DMS53 (cell line): ENCODE measurements around the gene SELENOM.

Experiments
- DNase-seq: peaks from one replicate; lab custom pipeline; 2025; lab: John Stamatoyannopoulos, UW

The SELENOM gene, protein sequence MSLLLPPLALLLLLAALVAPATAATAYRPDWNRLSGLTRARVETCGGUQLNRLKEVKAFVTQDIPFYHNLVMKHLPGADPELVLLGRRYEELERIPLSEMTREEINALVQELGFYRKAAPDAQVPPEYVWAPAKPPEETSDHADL

DNA sequence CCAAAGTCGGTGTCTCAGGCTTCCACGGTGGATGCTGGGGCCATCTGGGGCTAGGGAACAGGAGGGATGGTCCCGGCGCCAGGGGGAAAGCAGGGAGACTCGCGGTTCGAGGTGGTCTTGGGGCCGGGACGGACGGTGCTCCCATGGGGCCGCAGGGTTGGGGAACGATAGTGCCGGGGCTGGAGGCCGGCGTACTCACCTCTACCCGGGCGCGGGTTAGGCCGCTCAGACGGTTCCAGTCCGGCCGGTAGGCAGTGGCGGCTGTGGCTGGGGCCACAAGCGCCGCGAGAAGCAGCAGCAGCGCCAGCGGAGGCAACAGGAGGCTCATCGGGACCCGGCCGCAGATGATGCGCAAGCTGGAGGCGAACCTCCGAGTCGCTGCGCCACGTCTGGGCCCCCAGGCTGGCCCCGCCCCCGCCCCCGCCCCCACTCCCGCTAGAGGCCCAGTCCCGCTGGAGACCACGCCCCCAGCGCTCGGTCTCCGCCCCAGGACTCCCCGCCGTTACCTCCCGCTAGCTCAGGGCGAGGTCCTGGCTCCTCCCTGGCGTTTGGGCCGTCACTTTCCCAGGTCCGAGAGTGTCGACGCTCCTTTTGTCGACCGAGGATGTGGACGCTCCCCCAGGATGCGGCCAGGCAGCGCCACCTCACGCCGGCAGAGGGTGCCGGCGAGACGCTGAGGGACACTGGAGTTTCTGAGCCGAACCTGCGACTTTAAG lies at the start of gene SELENOM:
SELENOM (minus strand) TSS at position 391 of the 716 bp plus-strand sequence; CDS start at position 328, 63 bp downstream.
- peak; percentile 94 for DNase-seq

DNA sequence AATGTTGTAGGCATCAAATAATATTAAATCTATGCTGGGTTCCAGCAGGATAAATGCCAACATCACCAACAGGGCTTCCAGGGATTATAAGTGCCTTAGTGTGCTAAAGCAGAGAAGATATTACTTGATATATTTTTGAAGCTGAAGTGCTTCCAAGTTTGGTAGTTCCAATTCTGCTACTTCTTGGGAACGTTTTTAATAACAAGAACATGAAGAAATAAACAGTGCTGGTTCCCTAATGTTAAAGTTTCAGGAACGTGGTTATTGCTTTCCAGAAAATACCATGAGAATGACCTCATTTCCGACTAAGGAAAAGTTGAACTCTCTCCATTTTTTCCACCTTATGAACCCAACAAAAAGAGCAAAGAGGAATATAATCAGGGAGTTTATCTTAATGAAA lies 48.1 kb upstream of the SELENOM start:
- no peak for DNase-seq

DNA sequence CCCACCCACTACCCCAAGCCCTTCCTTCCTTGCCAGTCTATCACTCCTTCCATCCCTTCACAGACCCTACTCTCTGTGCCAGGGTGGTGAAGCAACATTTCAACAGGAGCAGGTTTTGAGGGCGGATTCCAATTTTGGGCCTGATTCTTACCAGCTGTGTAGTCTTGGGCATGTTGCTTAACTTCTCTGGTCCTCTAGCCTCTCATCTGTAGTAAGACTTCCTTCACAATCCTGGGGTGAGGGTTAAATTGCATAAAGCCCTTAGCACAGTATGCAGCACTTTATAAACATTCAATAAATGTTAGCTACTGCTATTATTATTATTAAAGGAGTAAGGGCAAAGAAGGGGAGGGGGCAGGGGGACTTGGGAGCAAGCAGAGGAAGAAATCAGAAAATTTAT lies 47.6 kb upstream of the SELENOM start:
- no peak for DNase-seq

DNA sequence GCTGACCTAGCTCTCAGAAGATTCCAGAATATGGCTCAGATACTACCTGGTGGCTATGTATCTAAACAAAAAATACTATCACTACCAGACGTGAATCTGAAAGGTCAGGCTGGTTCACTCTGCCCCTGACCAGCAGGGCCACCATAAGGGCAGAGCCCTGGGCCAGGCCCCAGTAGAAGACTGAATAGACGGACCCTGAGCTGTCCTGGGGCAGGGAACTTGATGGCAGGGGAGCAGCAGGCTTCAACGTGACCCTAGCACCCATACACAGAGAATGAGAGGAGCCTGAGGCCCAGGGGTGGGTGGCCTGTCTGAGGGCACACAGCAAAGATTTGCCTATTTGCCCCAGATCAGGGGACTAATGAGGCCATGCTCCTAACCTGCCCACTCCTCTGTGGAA lies 46.0 kb upstream of the SELENOM start:
- no peak for DNase-seq

DNA sequence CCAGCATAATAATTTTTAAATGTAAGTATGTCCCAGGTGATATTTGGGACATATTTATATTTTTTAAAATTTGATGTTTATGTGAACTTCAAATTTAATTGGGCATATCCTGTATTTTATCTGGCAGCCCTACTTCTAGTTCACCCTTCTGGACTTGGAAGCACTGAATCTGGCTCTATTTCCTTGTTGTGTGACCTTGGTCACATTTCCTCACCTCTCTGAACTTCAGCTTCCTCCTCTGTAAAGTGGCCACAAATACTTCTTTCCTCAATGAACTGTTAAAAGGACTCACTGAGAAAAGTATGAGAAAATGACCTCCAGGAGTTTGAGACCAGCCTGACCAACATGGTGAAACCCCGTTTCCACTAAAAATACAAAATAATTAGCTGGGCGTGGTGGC lies 44.5 kb upstream of the SELENOM start:
- no peak for DNase-seq

DNA sequence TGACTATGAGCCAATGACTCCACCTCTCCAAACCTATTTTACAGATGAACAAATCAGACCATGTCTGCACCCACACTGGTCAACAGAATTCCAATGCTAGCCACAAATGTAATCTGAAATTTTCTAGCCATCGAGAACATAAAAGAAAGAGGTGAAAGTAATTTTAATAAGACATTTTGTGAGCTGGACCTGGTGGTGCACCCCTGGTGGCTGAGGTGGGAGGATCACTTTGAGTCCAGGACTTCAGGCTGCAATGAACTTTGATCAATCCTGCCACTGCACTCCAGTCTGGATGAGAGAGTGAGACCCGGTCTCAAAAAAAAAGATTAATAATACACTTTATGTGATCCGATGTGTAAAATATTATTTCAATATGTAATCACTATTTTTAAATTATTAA lies 43.2 kb upstream of the SELENOM start:
- peak; percentile 3 for DNase-seq

DNA sequence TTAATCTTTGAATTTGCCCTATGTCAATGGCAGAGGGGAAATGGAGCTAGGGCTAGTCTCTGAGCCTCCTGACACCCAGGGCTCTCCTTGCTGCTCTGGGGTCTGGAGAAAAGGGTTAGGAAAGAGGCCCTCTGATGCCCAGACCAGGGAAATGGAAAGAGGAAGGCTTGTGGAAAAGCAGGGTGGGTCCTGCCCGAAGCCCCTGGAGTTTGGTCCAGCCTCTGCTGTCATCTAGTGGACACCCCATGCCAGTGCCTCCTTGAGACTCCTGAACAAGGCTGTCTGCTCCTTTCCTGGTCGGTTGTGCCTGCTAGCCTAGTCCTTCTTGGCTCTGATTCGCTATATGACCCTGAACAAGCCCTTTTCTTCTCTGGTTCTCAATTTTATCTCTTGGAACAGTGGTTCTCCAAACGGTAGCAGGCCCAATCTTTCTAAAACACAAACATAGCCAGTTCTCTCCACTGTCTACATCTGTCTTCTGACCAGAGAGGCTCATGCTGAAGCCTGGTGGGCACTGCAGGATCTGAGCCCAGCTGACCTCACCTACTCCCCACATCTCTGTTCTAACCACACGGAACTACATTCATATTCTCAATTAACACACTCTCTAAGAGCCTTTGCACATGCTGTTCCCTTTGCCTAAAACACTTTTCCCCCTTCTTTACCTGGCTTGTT lies 41.7 kb upstream of the SELENOM start:
- peak; percentile 68 for DNase-seq

DNA sequence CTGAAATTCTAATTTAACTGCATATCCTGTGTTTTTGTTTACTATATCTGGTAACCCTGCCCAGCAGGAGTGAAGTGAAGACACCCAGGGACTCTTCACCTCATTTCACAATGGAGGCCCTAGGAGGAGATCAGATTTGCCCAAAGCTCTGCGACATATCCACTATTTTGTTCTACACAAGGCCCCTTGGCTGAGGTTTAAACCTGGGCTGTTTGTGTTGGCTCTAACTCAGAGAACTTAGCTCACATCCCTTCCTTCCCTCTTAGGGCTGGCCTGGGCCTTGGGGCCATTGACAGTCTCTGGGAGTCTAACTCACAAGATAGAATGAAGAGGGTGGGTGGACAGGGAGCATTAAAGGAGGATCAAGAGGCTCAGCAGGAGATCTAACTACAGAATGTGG lies 41.1 kb upstream of the SELENOM start:
- DNase-seq, result no peak

DNA sequence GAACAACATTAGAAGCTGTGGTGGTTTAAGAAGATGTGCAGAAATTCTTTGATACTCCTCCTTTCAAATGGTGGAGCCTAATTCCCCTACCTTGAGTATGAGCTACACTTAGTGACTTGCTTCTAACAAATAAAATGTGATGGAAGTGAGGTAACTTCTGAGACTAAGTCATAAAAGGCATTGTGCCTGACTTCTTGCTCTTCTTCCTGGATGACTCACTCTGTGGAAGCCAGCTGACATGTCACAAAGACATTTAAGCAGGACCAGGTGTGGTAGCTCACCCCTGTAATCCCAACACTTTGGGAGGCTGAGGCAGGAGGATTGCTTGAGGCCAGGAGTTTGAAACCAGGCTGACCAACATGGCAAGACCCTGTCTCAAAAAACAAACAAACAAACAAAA lies 36.9 kb upstream of the SELENOM start:
- peak; percentile 43 for DNase-seq

DNA sequence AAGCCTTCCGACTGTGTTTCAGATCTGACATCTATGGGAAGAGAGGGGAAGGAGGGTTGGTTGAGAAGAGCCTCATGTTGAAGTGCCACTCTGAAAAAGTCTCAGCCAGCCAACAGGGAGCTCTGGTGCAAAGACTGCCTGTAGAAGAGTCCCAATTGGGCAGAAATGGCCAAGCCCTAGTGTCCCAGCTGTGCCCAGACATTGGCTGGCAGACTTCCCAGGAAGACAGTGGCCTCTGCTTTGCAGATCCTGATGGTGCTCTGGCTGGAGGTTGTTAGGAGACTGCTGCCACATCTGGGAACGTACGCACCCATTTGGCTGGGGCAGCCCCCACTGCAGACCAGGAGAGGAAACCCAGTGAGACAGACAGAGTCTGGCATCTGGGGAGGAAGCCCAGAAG lies 36.2 kb upstream of the SELENOM start:
- no peak for DNase-seq

DNA sequence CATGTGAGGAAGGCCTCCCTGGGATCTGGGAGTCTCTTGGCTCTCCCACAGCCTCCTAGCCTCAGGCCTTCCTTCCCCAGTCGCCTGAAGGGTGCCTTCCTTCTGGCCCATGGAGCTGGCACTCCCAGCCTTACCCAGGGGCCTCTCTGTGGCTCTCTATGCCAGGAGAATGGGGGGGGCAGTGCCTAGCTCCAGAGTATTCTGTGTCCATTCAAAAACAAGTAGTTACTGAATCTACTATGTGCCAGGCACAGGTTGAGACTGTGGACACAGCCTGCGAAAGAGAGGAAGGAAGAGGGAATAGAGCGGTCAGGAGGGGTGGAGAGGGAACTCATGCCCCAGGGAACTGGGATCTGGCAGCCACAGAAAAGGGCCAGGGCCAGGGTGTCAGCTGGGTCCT lies 35.7 kb upstream of the SELENOM start:
- DNase-seq, result no peak

DNA sequence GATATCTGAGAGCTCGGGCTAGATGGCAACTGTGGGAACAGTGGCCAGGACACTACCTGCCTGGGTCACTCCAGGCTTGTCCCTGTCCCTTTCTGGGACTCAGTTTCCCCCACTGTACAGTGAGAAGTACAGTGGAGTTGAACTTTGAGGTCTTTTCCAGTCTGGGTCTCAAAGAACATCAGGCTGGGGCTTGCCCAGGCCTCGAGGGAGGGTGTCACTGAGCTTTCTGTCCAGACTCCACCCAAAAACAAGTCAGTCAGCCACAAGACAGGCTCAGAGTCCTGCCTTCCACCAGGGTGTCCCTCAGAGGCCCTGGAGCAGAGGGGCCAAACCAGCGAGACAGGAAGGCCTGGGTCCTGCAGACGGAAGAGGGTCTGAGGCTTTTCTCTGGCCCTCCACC lies 34.9 kb upstream of the SELENOM start:
- DNase-seq, result no peak

DNA sequence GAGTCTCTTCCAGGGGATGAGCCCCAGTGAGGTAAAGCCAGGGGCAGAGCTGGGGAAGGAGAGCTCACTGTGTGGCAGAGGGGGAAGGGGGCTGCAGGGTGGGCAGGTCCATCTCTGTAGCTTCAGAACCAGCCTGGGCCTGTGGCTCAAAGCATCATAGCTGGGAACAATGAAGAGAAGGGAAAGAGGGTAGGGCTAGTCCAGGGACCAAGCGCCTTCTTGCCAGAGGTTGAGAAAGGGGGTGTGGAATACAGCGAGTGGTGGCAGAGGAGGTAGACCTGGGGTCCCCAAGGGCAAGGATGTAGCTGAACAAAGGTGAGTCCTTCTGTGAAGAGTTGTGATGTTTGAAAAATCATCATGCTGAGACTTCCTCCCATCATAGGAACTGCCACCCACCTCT lies 34.2 kb upstream of the SELENOM start:
- DNase-seq, result no peak

DNA sequence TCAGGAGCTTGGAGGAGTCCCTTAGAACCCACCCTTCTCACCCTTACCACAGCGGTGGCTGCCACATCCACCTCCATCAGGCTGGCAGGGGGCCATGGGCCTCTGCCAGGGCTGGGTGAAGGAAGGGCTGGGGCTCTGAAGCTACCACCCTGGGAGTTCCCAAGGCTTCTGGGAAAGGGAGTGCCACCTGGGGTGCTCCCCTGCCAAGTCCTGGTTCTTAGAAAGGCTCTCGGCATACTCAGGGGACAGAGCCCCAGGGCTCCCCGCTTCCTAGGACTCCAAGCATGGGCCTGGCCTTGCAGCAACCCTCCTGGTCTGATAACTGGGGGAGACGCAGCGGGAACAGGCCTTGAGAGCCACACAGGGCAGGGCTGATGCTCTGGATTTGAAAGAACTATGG lies 33.4 kb upstream of the SELENOM start:
- DNase-seq, result no peak

DNA sequence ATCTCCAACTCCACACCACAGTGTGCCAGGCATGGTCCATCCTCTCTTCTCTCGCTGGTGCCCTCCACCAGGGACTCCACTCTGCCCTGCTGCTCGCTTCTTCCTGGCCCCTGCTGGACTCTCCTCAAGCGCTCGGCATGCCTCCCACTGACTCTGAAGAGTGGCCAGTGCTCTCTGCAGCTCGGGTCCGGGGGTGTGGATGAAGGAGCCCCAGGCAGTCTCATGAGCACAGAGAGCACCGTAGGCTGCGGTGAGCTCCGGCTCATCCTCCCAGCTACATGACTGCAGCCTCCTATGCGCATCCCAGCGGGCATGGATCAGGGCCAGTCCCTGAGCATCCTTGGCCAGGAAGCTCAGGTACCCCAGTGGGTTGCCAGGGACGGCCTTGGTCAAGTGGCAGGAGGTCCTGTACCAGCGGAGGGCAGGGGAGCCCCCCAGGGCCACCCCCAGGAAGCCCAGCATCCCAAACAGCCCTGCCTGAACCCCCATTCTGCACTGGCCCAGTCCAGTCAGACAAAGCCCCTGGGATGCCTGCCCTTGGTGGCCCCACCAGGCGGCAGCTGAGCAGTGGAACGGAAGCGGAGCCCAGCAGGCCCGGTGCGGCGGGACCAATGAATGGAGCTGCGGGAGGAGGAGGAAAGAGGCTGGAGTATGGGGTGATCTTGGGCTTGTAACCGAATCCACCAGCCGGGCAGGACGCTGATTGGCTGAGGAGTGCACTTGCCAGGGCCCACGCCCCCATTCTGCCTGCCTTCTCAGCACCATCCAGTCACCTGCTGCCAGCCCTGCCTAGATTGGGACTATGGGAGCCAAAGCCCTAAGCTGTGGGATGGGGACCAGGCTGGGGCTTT lies 32.7 kb upstream of the SELENOM start, which contains the start of gene PLA2G3:
PLA2G3 (minus strand) TSS at position 643 of the 851 bp plus-strand sequence; CDS start at position 489, 154 bp downstream.
- peak; percentile 47 for DNase-seq

DNA sequence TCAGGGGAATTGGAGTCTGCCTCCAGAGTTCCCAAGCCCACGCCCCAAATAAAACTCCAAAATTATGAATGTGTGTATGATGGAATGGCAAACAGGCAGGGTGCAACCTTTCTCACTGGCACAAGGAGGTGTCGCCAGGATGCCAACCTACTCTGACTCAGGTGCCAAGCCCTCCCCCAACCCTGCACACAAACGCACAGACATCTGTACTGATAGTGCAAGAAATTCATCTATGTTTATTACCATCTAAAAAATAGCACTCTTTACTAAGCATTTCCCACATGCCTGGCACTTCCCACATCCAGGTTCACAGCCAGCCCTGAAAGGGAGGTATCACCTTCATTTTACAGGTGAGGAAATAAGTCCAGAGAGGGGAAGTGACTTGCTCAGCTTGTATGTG lies 31.7 kb upstream of the SELENOM start:
- DNase-seq, result no peak

DNA sequence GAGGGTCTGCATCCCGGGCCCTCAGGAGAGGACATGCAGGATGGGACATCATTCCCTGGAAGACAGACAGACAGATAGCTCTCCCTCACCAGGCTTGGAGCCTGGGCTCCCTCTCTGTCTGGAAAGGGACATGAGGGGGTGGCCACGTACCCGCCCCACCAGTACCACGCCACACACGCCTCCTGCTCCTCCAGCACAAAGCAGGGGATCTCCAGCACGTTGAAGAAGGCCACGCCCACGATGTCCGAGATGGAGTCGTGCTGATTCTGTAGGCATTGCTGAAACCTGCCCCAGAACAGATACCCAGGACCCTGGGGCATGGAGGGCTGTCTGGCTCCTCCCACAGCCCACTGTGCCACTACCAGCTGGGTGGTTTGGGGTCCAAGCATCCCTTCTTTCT lies 30.8 kb upstream of the SELENOM start:
- DNase-seq, result no peak

DNA sequence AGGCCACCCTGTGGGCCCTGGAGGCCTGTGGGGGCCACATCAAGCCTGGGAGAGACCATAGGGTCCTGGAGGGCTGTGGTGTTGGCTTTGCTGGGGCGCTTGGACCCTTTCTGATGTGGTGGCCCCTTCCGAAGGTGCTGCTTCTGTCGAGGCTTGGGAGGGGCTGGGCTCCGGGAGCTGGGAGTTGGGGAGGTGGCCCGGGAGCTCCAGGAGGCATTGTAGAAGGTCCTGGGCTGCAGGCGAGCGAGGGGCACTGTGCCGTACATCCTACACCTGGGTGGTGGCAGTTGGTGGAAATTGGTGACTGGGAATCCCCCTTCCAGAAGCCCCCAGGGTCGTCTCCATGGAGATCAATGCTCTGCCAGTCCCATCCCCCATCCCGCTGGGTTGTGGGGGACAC lies 30.4 kb upstream of the SELENOM start:
- DNase-seq, result no peak

DNA sequence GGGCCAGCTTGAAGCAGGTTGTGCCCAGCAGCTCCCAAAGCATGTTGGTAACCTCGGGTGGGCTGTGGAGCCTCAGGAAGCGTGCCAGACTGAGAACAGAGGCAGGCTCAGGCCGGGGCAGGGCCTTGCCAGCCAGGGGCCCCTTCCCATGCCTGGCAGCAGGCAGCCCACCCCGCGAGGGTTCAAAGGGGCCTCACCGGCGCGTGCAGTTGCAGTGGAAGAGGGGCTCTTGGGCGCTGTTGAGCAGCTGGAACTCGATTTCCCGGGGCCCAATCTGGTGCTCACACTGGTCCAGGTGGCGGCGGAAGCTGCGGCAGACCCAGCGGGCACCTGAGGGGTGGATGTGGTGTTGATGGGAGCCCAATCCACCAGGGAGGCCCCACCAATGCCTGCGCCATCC lies 29.3 kb upstream of the SELENOM start:
- DNase-seq, result no peak

DNA sequence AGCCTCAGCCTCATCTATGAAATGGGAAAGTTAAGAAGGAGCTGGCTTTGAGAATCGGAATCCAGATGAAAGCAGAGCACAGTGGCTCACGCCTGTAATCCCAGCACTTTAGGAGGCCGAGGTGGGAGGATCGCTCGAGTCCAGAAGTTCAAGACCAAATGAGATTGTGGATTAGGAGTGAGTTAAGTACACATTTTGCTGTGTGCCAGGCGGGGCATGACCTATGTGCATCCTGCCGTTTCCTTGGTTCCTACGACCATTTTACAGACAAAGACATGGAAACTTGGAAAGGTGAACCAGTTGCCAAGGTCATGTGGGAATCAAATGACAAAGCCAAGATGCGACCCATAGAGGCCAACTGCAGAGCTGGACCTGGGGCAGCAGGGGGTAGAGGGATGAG lies 28.8 kb upstream of the SELENOM start:
- no peak for DNase-seq

DNA sequence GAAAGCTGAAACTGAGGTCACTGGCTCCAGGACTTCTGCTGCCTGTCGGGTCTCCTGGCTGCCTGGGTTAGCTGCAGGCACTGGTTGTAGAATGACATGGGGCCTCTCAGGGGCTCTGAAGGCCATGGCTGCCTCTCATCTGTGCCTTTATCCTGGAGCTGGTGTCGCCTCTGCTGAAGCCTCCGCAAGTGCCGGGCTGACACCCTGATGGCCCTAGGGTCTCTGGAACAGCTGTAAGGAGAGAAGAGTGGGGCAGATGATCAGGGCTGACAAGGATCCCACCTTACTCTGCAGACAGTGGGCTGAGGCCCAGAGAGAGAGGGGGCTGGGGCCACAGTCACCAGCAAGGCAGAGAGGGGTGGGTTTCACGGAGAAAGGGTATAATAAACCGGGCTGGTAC lies 28.3 kb upstream of the SELENOM start:
- no peak for DNase-seq

DNA sequence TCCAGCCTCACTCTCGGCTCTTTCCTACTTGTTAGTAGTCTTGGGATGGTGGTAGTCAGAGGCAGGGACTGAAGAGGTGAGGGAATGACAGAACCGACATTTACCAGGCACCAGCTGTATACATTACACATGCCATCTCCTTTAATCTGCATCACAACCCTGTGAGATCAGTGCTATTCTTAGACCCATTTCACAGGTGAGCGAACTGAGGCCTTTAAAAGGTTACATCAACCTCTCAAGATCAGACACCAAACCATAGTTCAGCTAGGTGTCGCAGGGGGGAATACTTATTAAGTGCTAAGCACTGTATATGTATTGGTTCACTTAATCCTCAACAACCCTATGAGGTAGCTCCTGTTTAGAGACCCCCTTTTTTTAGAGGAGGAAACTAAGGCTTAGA lies 27.3 kb upstream of the SELENOM start:
- no peak for DNase-seq

DNA sequence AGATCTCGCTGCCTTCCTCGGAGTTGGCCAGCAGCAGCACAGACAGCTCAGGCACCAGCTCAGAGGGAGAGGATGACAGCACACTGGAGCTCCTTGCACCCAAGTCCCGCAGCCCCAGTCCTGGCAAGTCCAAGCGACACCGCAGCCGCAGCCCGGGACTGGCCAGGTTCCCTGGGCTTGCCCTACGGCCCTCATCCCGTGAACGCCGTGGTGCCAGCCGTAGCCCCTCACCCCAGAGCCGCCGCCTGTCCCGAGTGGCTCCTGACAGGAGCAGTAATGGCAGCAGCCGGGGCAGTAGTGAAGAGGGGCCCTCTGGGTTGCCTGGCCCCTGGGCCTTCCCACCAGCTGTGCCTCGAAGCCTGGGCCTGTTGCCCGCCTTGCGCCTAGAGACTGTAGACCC lies 26.5 kb upstream of the SELENOM start:
- DNase-seq, result no peak
